GM18502 (cell line): Measurements from ENCODE around the gene TMEM119.
"Not testable (repeated sequence)": the region's sequence is repeated elsewhere in the genome, so short reads cannot be mapped to it uniquely, and the experiment has no call there.

Experiments
- ATAC-seq: cut with Tn5 transposase; IDR thresholded peaks from one replicate; pipeline ENCODE4 v1.9.1; 2021; ENCODE audit warnings: mild to moderate bottlenecking; ENCODE audit not compliant: unreplicated experiment, poor library complexity

The TMEM119 gene

DNA sequence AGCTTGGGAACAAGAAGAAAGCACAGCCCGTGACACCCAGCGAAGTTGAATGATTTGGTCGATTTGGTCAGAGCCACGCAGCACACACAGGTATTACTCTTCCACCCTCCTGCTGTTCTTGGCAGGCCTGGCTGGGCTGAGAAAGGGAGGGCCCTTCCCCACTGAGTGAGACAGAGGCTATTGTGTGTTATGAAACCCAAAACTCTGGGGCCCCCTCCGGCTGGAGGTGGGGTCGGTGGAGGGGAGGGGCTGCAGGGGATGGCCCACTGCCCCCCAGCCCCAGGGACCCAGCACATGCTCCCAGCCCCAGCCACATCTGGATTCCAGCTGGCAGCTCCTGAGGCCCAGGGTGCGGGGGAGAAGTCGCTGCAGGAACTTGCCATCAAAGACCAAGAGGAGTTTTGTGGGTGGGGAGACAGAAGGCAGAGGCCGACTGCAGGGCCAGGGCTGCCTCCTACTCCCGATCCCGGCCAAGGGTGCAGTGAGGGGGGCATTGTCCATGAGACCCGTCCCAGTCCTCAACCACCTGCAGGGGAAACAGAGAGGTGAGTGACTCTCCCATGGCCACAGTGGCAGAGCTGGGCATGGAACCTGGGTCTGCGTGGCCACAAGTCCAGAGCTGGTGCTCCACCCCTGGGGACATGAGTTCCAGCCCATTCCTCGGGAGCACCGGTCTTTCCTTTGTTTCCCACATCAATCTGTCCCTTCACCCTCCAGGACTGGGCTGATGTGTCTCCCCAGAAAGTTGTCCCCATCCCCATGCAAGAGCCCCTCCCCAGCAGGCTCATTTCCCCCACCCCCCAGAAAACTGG is 8.7 kb downstream of the TMEM119 start:
- ATAC-seq = no peak

DNA sequence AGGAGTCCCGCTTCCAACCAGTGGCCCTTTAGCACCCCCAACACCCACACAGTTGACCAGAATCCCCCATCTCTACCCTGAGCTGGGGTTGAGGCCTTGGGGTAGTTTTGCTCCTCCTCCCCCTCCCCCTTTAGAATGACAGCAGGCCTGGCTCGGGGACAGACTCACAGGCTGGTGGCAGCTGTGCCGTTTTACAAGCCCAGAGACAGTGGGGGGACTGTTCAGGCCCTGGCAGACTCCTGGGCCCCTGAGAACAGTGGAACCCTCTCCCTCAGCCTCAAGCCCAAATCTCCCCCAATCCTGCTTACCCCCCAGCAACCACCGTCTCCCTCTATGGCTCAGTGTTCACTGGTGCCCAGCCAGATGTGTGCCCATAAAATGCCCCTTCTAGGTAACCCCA is 10.1 kb downstream of the TMEM119 start:
- no peak for ATAC-seq

DNA sequence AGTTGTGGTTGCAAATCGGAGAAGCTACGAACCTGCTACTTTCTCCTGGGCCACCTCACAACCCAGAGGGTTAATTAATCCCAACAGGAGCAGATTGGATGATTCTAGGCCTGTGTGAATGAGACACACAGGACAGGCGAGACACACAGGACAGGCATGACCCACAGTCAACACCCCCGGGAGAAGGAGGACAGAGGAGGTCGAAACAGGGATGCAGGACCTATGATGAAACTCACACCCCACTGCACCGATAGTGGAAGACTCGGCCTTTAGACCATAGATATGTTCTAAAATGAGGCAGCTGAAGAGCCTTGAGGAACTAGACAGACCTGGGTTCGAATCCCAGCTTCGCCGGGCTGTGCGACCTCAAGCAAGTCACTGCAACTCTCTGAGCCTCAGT is 11.6 kb downstream of the TMEM119 start:
- no peak for ATAC-seq

DNA sequence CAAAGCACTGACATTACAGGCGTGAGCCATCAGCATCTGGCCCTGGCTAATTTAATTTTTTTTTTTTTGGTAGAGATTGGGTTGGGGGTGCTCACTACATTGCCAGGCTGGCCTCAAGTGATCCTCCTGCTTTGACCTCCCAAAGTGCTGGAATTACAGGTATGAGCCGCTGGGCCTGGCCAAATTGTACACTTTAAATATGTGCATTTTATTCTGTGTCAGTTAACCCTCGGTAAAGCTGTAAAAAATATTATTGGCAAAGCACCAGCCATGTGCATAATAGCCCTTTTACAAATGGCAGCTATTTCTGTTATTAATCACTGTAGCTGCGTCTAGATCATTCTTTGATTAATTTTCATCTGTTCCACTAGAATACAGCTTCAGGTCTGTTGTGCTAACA is 12.0 kb downstream of the TMEM119 start:
- ATAC-seq = no peak

DNA sequence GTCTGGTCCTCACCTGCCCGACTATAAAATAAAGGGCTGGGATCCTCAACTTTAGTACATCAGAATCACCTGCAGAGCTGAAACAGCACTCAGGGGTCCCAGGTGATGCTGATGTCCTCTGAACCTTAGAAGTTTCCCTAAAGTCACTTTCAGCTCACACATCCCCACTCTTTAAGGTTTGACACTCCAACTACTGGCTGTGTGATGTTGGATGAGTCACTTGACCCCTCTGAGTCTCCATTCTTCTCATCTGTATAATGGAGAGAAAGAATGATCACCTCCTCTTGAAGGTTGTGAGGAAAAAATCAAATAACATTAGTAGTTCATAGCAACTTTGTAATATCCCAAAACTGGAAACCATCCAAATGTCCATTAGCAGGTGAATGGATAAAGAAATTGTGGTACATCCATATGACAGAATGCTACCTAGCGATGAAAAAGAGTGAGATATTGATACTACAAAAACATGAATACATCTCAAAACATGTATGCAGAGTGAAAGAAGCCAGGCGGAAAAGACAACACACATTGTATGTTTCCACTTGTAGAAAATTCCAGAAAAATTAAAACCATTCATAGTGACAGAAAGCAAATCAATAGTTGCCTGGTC is 13.3 kb downstream of the TMEM119 start:
- ATAC-seq = no peak

DNA sequence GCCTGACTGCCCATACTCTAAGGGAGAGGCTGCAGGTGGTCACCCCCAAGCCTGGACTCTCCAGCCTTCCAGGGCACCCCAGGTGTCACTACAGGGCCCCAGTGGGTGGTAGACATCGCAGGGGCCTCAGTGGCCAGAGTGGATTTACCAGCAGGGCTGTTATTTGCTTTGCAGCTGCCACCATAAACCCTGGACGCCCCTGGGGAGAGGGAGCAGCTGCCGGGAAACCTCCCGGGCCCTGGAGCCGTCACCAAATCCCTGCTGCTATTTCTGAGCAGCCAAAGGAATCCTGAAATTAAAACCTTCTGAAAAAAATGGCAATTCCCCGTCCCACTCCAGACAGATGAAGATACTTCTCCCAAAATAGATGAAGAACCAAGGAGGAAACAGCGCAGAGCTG is 13.9 kb downstream of the TMEM119 start:
- ATAC-seq = no peak

DNA sequence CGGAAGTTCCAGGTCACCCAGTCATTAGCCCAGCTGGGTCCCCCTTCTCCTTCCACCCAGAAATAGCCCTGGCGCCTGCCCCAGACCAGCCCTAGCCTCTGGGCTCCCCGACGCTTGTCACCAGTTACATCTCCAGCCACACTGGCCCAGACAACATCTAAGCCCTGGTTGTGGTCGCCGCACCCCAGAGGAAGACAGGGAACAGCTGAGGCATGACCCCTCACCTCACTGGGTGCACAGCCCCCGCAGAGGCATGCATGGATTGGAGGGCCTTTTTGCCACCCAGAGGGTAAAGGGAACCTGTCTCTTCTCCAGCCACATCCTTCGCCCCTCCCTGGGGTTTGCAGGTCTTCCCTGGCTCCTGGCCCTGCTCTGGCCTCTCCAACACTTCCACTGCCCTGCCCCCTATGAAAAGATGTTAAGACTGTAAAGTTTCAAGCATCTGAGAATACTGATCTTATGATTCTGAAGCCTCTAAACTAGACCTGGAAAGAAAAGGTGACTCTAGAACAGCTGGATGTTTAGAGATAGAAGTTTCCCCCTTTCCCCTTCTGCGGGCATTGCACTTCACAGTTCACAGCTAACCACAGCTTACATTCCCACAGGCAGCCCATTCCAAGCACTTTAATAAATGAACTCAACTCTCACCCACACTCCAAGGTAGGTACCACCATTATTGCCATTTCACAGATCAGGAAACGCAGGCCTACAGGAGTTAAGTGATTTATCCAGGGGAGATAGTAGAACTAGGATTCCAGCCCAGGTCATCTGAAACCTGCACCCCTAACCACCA is 14.7 kb downstream of the TMEM119 start:
- ATAC-seq = no peak

DNA sequence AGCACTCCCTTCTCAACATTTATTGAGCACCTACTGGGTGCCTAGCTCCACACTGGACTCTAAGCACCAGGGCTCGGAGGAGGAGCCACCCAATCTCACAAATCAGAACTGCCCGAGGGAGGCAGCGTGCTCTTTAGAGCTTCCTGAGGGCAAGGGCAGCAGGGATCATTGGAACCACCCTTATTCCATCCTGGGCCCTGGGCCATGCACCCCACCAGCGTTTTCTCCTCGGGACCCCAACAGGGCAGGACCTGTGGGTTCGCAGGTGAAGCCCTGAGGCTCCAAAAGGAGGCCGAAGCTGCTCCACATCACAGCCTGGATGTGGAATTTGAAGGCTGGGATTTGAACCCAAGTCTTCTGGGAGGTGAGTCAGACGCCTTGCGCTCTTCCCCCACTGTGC is 15.4 kb downstream of the TMEM119 start:
- ATAC-seq = no peak

DNA sequence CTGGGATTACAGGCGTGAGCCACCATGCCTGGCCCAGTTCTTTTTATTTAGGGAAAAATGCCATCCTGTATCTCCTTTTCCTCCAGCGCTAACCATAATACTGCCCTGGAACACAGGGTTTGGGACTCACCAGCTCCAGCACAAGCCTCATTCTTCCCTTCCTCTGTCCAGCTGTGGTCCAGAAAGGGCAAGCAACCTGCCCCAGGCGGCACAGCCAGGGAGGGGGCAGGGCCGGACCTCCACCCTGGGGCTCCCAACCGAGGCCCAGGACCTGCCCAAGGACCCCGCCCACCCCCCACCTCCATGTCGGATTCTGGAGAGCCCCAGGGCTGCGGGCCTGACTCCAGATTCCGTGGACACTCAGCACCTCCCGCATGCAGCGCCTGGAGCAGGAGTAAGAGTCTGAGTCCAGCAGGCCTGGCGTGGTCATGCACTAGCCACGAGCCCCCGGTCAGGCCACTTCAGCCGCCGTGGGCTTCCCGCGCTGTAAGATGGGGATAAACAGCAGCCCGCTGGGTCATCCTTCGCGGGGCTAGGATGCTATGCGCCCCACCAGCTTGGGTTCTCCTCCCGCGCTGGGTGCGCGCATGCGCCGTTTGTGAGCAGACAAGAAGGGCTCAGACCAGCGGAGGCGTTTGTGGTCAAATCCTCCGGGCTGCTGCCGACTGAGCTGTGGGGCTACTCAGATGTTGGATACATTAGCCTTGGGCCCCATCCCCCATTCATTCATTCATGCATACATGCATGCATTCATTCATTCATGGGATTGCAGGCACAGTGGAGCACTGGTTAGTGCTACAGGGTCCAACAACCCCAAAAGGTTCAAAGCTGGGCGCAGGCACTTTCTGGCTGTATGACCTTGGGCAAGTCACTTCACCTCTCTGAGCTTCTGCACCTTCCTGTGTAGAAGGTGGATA is 16.3 kb downstream of the TMEM119 start:
- no peak for ATAC-seq

DNA sequence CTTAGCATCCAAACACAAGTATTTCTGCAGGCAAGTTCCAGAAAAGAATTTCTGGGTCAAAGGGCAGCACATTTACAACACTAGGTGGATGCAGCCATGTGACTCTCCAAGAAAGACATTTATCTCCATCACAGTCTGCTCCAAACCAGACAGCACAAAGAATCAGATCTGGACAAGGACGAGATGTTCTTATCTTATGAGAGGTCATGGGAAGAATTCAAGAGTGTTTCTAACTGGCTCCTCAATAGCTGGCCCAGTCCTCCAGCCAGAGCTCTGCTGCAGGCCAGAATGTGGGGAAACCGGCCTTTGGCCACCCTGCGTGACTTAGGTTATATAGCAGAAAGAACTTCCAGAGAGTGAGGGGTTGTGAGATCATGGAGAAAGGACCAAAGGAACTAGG is 17.4 kb downstream of the TMEM119 start:
- no peak for ATAC-seq

DNA sequence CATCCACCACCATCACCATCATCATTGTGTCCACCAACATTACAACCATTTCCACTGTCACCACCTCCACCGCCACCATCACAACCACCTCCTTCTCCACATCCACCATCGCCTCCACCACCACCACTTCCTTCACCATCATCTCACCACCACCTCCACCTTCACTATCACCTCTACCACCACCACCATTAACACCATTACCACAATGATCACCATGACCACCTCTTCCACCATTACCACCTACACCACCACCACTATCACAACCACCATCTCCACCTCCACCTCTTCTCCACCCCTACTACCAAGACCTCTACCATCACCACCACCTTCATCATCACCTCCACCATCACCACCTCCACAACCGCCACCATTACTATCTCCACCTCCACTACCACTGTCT is 19.1 kb downstream of the TMEM119 start:
- no peak for ATAC-seq

DNA sequence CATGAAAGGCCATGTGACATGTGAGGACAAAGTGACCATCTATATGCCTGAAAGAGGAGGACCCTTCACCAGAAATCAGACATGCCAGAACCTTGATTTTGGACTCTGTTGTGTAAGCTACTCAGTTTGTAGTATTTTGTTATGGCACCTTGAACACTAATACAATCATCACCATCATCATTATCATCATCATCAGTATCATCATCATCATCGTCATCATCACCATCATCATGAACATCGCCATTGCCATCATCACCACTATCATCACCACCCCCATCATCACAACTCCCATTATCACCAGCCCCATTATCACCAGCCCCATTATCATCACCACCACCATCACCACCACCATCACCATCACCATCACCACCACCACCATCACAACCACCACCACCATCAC is 19.6 kb downstream of the TMEM119 start:
- ATAC-seq = no peak

DNA sequence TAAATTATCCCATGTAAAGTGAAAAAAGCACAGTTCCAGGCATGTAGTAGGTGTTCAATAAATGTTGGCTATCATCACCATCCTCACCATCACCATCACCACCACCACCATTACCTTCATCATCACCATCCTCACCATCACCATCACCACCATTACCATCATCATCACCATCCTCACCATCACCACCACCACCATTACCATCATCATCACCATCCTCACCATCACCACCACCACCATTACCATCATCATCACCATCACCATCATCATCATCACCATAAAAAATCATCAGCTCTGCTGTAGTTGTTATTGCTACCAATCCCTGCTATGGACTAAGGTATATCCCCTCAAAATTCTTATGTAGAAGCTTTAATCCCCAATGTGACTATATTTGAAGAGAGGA is 20.4 kb downstream of the TMEM119 start:
- no peak for ATAC-seq

DNA sequence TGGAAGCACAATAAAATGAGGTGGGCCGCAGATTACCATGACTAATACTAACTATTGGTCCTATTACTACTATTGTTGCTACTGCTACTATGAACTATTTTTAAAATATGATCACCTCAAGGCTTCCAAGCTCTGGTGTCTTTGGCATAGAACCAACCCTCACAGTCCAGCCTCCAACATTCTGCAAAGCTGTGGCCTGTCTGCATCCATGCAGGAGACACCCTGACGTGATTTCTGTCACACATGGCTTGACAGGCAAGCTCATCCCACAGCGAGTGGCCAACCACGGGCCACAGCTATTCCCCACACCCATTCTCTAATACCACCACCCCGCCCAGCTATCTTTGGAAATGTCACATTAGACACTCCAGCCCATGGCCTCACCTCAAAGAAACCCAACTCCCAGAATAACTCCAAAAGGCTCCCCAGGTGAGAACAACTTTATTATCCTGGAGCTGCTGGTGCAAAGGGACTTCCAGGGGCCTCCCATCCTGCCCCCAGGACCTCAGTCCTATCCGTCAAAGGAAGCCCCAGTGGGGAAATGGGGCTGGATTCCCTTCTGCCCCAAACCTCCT is 21.1 kb downstream of the TMEM119 start:
- no peak for ATAC-seq

DNA sequence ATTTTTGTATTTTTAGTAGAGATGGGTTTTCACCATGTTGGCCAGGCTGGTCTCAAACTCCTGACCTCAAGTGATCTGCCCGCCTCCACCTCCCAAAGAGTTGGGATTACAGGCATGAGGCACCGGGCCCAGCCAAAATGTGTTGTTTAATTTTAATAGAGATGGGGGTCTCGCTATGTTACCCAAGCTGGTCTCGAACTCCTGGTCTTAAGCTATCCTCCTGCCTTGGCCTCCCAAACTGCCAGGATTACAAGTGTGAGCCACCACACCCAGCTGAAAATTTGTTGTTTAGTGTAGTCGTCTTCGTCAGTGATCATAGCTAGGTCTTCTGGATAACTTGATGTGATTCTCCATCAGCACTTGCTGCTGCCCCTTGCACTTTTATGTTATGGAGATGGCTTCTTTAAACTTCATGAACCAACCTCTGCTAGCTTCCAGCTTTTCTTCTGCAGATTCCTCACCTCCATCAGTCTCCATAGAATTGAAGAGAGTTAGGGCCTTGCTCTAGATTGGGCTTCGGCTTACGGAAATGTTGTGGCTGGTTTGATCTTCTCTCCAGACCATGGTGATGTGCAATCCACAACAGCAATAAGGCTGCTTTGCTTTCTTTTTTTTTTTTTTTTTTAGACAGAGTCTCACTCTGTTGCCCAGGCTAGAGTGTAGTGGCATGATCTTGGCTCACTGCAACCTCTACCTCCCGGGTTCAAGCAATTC is 22.5 kb downstream of the TMEM119 start:
- no peak for ATAC-seq

DNA sequence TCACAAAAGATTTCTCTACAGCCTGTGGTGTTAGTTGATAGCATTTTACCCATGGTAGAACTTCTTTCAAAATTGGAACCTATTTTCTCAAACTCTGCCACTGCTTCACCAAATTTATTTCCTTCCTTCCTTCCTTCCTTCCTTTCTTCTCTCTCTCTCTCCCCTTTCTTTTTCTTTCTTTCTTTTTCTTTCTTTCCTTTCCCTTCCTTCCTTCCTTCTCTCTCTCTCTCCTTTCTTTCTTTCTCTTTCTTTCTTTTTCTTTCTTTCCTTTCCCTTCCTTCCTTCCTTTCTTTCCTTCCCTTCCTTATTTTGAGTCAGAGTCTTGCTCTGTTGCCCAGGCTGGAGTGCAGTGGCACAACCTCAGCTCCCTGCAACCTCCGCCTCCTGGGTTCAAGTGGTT is 23.6 kb downstream of the TMEM119 start:
- not testable (repeated sequence) for ATAC-seq

DNA sequence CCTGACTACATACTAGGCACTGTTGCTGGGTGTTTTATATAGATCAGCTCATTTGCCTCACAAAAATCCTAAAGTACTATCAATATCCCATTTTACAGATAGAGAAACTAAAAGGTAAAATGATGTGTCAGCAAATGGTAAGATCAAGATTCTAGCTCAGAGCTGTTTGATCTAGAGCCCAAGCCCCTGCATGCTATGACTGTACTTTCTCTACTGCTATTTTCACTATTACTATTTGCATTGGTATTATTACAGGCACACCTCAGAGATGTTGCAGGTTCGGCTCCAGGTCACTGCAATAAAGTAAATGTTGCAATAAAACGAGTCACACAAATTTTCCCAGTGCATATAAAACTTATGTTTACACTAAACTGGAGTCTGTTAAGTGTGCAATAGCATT is 24.6 kb downstream of the TMEM119 start:
- no peak for ATAC-seq

DNA sequence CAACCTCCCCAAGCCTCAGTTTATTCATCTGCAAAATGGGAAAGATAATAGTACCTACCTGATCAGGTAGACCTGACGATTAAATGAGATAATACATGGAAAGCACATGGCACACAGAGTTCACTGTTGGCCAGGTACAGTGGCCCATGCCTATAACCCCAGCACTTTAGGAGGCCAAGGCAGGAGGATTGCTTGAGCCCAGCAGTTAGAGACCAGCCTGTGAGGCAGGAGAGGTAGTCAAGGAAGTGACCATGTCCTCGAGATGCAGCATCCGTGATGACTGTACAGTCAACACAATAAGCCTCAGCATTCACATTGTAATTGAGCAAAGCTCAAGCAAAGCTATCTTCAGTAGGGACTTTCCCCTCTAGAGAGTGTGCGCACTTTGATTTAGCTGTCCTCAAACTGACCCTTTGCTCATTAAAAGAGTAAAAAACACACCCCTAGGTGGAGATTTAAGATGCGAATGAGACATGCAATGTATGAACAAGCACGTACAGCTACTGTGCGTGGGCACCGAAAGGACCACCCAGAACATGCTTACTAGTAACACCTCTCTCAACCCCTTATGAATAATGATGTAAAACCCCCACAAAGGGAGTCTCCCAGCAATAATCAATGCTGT is 25.6 kb downstream of the TMEM119 start:
- ATAC-seq = no peak

DNA sequence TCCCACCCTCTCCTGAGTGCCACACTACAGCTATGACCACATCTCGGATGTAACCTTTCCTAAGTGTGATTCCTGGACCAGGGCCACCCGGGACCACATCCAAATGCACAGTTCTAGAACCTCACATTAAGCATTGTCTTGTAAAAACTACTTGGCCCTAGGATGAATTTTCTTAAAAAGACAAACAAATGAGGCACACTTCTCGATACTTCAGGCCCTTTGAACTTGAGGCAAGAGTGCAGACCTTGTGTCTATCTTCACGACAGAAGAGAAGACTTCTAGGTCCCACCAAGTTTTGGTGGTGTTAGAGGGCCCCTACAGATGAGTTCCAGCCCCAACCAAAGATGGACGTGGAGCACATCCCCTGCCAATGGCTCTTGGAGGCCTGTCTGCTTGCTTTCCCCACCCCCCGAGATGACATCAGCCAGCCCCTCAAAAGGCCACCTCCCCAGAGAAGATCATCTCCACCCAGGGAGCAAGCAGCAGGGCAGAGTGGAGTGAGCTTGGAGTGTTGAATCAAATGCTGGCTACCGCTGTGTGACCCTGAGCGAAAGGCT is 26.2 kb downstream of the TMEM119 start:
- ATAC-seq = no peak
